HEK293 (cell line): Measurements from ENCODE around the gene OR13C2.

Experiments used
- CTCF ChIA-PET: fragments of 350-600 bp; formaldehyde crosslinking; extraction: SDS; loops from one replicate; lab custom pipeline; 2021; ENCODE audit warnings: antibody characterized with exemption; lab: Yijun Ruan, JAX
- POLR2A ChIA-PET: fragments of 300-600 bp; formaldehyde crosslinking; extraction: SDS; loops from one replicate; lab custom pipeline; 2020; ENCODE audit warnings: antibody characterized with exemption, inconsistent platforms; lab: Yijun Ruan, JAX
- H3K27ac ChIP-seq: fragments of 200-500 bp; sonication (Bioruptor generic); 2 replicates; pipeline ENCODE4 v1.5.1; 2014; ENCODE audit warnings: low read depth, low read length, control low read depth, inconsistent platforms; ENCODE audit errors: extremely low read depth
- H3K36me3 ChIP-seq, 2 experiments: fragments of 200-500 bp in 1 of 2; sonication (Bioruptor generic) in 1 of 2; 1 replicate in 1 of 2; 2 replicates in 1 of 2; pipeline ENCODE4 v1.5.1; 2014 to 2017; ENCODE audit warnings: inconsistent platforms in 2 of 2, low read length in 2 of 2; ENCODE audit not compliant: control insufficient read depth in 2 of 2, insufficient read depth in 1 of 2
- H3K4me1 ChIP-seq: fragments of 200-500 bp; sonication (Bioruptor generic); 2 replicates; pipeline ENCODE4 v1.5.1; 2014; ENCODE audit warnings: mild to moderate bottlenecking, low read length, inconsistent platforms; ENCODE audit not compliant: control insufficient read depth, insufficient read depth
- H3K4me3 ChIP-seq: 2 replicates; pipeline ENCODE4 v1.5.1; 2011; ENCODE audit warnings: low read depth, mild to moderate bottlenecking, control low read depth, low read length, moderate library complexity
- H3K9me3 ChIP-seq: fragments of 200-500 bp; sonication (Bioruptor generic); 2 replicates; pipeline ENCODE4 v1.5.1; 2014; ENCODE audit warnings: low read depth, low read length, inconsistent platforms; ENCODE audit not compliant: control insufficient read depth, insufficient read depth
- BCL11B ChIP-seq: fragments of 450-650 bp; formaldehyde crosslinking; IDR thresholded peaks from 2 replicates; pipeline ENCODE4 v1.5.1; 2016; ENCODE audit warnings: low read depth, missing biosample characterization, missing genetic modification characterization
- KLF16 ChIP-seq: fragments of 450-650 bp; formaldehyde crosslinking; IDR thresholded peaks from 2 replicates; pipeline ENCODE4 v1.5.1; 2017; ENCODE audit warnings: missing biosample characterization, missing genetic modification characterization
- KLF7 ChIP-seq: fragments of 450-650 bp; formaldehyde crosslinking; IDR thresholded peaks from 2 replicates; pipeline ENCODE4 v1.5.1; 2016; ENCODE audit warnings: missing biosample characterization, missing genetic modification characterization, borderline replicate concordance
- KLF8 ChIP-seq: fragments of 450-650 bp; formaldehyde crosslinking; IDR thresholded peaks from 2 replicates; pipeline ENCODE4 v1.5.1; 2016; ENCODE audit warnings: missing biosample characterization, missing genetic modification characterization
- MYNN ChIP-seq: fragments of 450-650 bp; formaldehyde crosslinking; IDR thresholded peaks from 2 replicates; pipeline ENCODE4 v1.5.1; 2016; ENCODE audit warnings: missing biosample characterization, missing genetic modification characterization, borderline replicate concordance
- PRDM6 ChIP-seq: fragments of 450-650 bp; formaldehyde crosslinking; IDR thresholded peaks from 2 replicates; pipeline ENCODE4 v1.5.1; 2017; ENCODE audit warnings: missing biosample characterization, missing genetic modification characterization
- RBAK ChIP-seq: fragments of 450-650 bp; formaldehyde crosslinking; IDR thresholded peaks from 2 replicates; pipeline ENCODE4 v1.5.1; 2016; ENCODE audit warnings: missing biosample characterization, missing genetic modification characterization
- SALL2 ChIP-seq: fragments of 450-650 bp; formaldehyde crosslinking; IDR thresholded peaks from 2 replicates; pipeline ENCODE4 v1.5.0; 2017; ENCODE audit warnings: missing biosample characterization, mild to moderate bottlenecking, missing genetic modification characterization, borderline replicate concordance
- SETDB1 ChIP-seq: IDR thresholded peaks from one replicate; pipeline ENCODE4 v1.6.1; 2017; ENCODE audit warnings: mild to moderate bottlenecking, low read length, moderate library complexity, mixed read lengths; ENCODE audit not compliant: insufficient read length
- ZBTB17 ChIP-seq: fragments of 450-650 bp; formaldehyde crosslinking; IDR thresholded peaks from 2 replicates; pipeline ENCODE4 v1.5.1; 2016; ENCODE audit warnings: missing biosample characterization, missing genetic modification characterization
- ZFHX2 ChIP-seq: fragments of 450-650 bp; formaldehyde crosslinking; conservative IDR thresholded peaks from 2 replicates; pipeline ENCODE4 v1.5.1; 2016; ENCODE audit warnings: missing biosample characterization, missing genetic modification characterization
- ZNF146 ChIP-seq: fragments of 450-650 bp; formaldehyde crosslinking; IDR thresholded peaks from 2 replicates; pipeline ENCODE4 v1.5.1; 2016; ENCODE audit warnings: missing biosample characterization, missing genetic modification characterization
- ZNF214 ChIP-seq: fragments of 450-650 bp; formaldehyde crosslinking; IDR thresholded peaks from 2 replicates; pipeline ENCODE4 v1.5.1; 2017; ENCODE audit warnings: missing biosample characterization, mild to moderate bottlenecking, missing genetic modification characterization, borderline replicate concordance
- ZNF280D ChIP-seq: fragments of 450-650 bp; formaldehyde crosslinking; IDR thresholded peaks from 2 replicates; pipeline ENCODE4 v1.5.1; 2016; ENCODE audit warnings: missing biosample characterization, missing genetic modification characterization
- ZNF324 ChIP-seq: fragments of 450-650 bp; formaldehyde crosslinking; IDR thresholded peaks from 2 replicates; pipeline ENCODE4 v1.5.1; 2016; ENCODE audit warnings: missing biosample characterization, missing genetic modification characterization
- ZNF354C ChIP-seq: fragments of 450-650 bp; formaldehyde crosslinking; IDR thresholded peaks from 2 replicates; pipeline ENCODE4 v1.5.1; 2016; ENCODE audit warnings: missing biosample characterization, missing genetic modification characterization, low read depth, borderline replicate concordance
- ZNF391 ChIP-seq: fragments of 450-650 bp; formaldehyde crosslinking; IDR thresholded peaks from 2 replicates; pipeline ENCODE4 v1.5.1; 2016; ENCODE audit warnings: low read depth, missing biosample characterization, missing genetic modification characterization, borderline replicate concordance
- ZNF449 ChIP-seq: fragments of 450-650 bp; formaldehyde crosslinking; IDR thresholded peaks from 2 replicates; pipeline ENCODE4 v1.5.1; 2017; ENCODE audit warnings: missing biosample characterization, mild to moderate bottlenecking, missing genetic modification characterization, moderate library complexity
- ZNF530 ChIP-seq: fragments of 450-650 bp; formaldehyde crosslinking; IDR thresholded peaks from 2 replicates; pipeline ENCODE4 v1.5.1; 2016; ENCODE audit warnings: low read depth, missing biosample characterization, missing genetic modification characterization
- ZNF580 ChIP-seq: fragments of 450-650 bp; formaldehyde crosslinking; IDR thresholded peaks from 2 replicates; pipeline ENCODE4 v1.5.1; 2016; ENCODE audit warnings: missing biosample characterization, missing genetic modification characterization
- ZNF626 ChIP-seq: fragments of 450-650 bp; sonication (Bioruptor Pico); formaldehyde crosslinking; IDR thresholded peaks from 2 replicates; pipeline ENCODE4 v1.5.1; 2018; ENCODE audit warnings: missing biosample characterization, missing genetic modification characterization, inconsistent platforms
- ZNF768 ChIP-seq: fragments of 450-650 bp; formaldehyde crosslinking; IDR thresholded peaks from 2 replicates; pipeline ENCODE4 v1.5.1; 2018; ENCODE audit warnings: missing biosample characterization, mild to moderate bottlenecking, missing genetic modification characterization
- ZSCAN16 ChIP-seq: fragments of 450-650 bp; formaldehyde crosslinking; IDR thresholded peaks from 2 replicates; pipeline ENCODE4 v1.5.1; 2016; ENCODE audit warnings: missing biosample characterization, missing genetic modification characterization
- ZSCAN23 ChIP-seq: fragments of 450-650 bp; formaldehyde crosslinking; IDR thresholded peaks from 2 replicates; pipeline ENCODE4 v1.5.1; 2016; ENCODE audit warnings: missing biosample characterization, missing genetic modification characterization
- ZSCAN30 ChIP-seq: fragments of 450-650 bp; IDR thresholded peaks from 2 replicates; pipeline ENCODE4 v1.5.1; 2018; ENCODE audit warnings: missing biosample characterization, mild to moderate bottlenecking, missing genetic modification characterization, moderate library complexity

Gene OR13C2

GRCh38 chr9:104589626-104590025, 15.8 kb downstream of the OR13C2 start:
- H3K4me1 ChIP-seq = no peaks in the 10 kb centered on the region
- H3K36me3 ChIP-seq = no peaks in the 10 kb centered on the region
- POLR2A ChIA-PET = no interaction called here
- H3K9me3 ChIP-seq = no peaks in the 10 kb centered on the region
- no peak for TF ChIP-seq ZNF530 (tag by site-specific recombination)
- no peak for TF ChIP-seq ZNF280D (tag by site-specific recombination)
- TF ChIP-seq ZSCAN16 (tag by site-specific recombination) = no peak
- TF ChIP-seq ZNF580 (tag by site-specific recombination) = no peak
- TF ChIP-seq SETDB1 = no peak
- no peak for TF ChIP-seq ZNF146
- TF ChIP-seq ZNF391 (tag by site-specific recombination) = no peak
- TF ChIP-seq ZNF324 = no peak
- no peak for TF ChIP-seq BCL11B
- no peak for TF ChIP-seq KLF7 (tag by site-specific recombination)
- TF ChIP-seq ZNF214 (tag by site-specific recombination) = no peak
- no peak for TF ChIP-seq MYNN (tag by site-specific recombination)
- TF ChIP-seq, all 188 proteins: peak for 0
- H3K4me3 ChIP-seq = no peak overlapping the region
- H3K27ac ChIP-seq = no peak overlapping the region
- CTCF ChIA-PET = no interaction called here

GRCh38 chr9:104586496-104587180, 18.8 kb downstream of the OR13C2 start:
- TF ChIP-seq KLF8 = no peak
- TF ChIP-seq KLF16 (tag by site-specific recombination) = no peak
- TF ChIP-seq RBAK (tag by site-specific recombination) = no peak
- no peak for TF ChIP-seq PRDM6 (tag by site-specific recombination)
- no peak for TF ChIP-seq ZFHX2 (tag by site-specific recombination)
- no peak for TF ChIP-seq ZNF449 (tag by site-specific recombination)
- no peak for TF ChIP-seq ZSCAN23 (tag by site-specific recombination)
- TF ChIP-seq SALL2 = no peak
- no peak for TF ChIP-seq ZNF354C (tag by site-specific recombination)
- no peak for TF ChIP-seq ZNF626 (tag by site-specific recombination)
- no peak for TF ChIP-seq ZNF768 (tag by site-specific recombination)
- no peak for TF ChIP-seq ZSCAN30 (tag by site-specific recombination)
- no peak for TF ChIP-seq ZBTB17
- H3K4me3 ChIP-seq = no peak overlapping the region
- no peaks in the 10 kb centered on the region for H3K4me1 ChIP-seq
- H3K36me3 ChIP-seq = no peaks in the 10 kb centered on the region
- ChIA-PET POLR2A (no interaction called here), CTCF (no interaction called here)
- H3K9me3 ChIP-seq = no peaks in the 10 kb centered on the region
- H3K27ac ChIP-seq = no peak overlapping the region
